Glutamatergic neuron (in vitro differentiated cells): ENCODE results near the gene GABBR1. TPM values are rescaled to one million over a fixed set of nuclear protein-coding genes. Genes with fewer than 3 reads are reported as not detected.

ENCODE experiments used
- DNase-seq: peaks from one replicate; pipeline ENCODE4 v3.0.0; 2022
- H3K27ac Mint-ChIP-seq: one replicate; pipeline ENCODE4 v1.8.0; 2020; ENCODE audit warnings: mild to moderate bottlenecking, mixed read lengths, inconsistent platforms; ENCODE audit not compliant: unreplicated experiment
- H3K27me3 Mint-ChIP-seq: one replicate; pipeline ENCODE4 v1.8.0; 2020; ENCODE audit warnings: mild to moderate bottlenecking, moderate library complexity, mixed read lengths, inconsistent platforms; ENCODE audit not compliant: unreplicated experiment
- H3K36me3 Mint-ChIP-seq: one replicate; pipeline ENCODE4 v1.8.0; 2020; ENCODE audit warnings: mild to moderate bottlenecking, mixed read lengths, inconsistent platforms; ENCODE audit not compliant: unreplicated experiment
- H3K4me1 Mint-ChIP-seq: one replicate; pipeline ENCODE4 v1.8.0; 2020; ENCODE audit warnings: mild to moderate bottlenecking, low read depth, mixed read lengths, inconsistent platforms; ENCODE audit not compliant: unreplicated experiment
- H3K4me3 Mint-ChIP-seq: one replicate; pipeline ENCODE4 v1.8.0; 2020; ENCODE audit warnings: mild to moderate bottlenecking, mixed read lengths, inconsistent platforms; ENCODE audit not compliant: unreplicated experiment
- H3K9me3 Mint-ChIP-seq: one replicate; pipeline ENCODE4 v1.8.0; 2020; ENCODE audit warnings: mild to moderate bottlenecking, moderate library complexity, mixed read lengths, inconsistent platforms; ENCODE audit not compliant: unreplicated experiment
- total RNA-seq: library from RNA; stranded (reverse); fragmentation: NEBNext Ultra II Directional; extraction: Animal tissue kit (Norgen Biotek cat#: 25700); gene quantifications from one replicate; pipeline ENCODE4 v1.2.1, GENCODE V29; 2021; ENCODE audit not compliant: unreplicated experiment
- TF ChIP-seq, protein P1 (sequence below): fragments of 200-600 bp; sonication (generic); IDR thresholded peaks from one replicate; pipeline ENCODE4 v1.5.0; 2021; ENCODE audit not compliant: partially characterized antibody, unreplicated experiment

GABBR1 gene
- total RNA-seq, 1 donor from 2014 or later: 158 TPM

DNA sequence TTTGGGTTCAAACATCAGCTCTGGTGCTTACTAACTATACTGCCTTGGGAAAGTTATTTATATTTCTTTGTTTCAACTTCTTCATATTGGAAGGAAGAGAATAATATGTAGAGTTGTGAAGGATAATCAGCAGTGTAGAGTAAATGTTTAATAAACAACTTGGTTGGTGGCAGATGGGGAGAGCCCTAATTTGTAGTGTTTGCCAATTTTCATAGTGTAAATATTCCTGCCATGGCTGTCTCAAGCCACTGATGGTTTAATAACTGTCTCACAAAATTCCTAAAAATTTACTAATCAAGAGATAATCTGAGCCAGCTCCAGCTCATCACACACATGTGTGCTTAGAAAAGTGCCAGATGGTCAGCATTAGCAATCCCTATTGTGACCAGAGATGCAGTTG, 48.2 kb downstream of the GABBR1 start, which contains the start of gene OR2H2:
TSS of gene OR2H2 (plus strand) at position 301 of the 400 bp plus-strand sequence. CDS start 2,824 bp downstream, outside the sequence.
- H3K9me3 Mint-ChIP-seq: peaks cover 2% of the 10 kb centered on the region
- no peak within 1 kb of the TSS for H3K27ac Mint-ChIP-seq
- H3K36me3 Mint-ChIP-seq: no peaks in the 10 kb centered on the region
- DNase-seq: no peak
- H3K4me1 Mint-ChIP-seq: no peaks in the 10 kb centered on the region
- TF ChIP-seq, protein P1, sequence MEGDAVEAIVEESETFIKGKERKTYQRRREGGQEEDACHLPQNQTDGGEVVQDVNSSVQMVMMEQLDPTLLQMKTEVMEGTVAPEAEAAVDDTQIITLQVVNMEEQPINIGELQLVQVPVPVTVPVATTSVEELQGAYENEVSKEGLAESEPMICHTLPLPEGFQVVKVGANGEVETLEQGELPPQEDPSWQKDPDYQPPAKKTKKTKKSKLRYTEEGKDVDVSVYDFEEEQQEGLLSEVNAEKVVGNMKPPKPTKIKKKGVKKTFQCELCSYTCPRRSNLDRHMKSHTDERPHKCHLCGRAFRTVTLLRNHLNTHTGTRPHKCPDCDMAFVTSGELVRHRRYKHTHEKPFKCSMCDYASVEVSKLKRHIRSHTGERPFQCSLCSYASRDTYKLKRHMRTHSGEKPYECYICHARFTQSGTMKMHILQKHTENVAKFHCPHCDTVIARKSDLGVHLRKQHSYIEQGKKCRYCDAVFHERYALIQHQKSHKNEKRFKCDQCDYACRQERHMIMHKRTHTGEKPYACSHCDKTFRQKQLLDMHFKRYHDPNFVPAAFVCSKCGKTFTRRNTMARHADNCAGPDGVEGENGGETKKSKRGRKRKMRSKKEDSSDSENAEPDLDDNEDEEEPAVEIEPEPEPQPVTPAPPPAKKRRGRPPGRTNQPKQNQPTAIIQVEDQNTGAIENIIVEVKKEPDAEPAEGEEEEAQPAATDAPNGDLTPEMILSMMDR: no peak
- no peaks in the 10 kb centered on the region for H3K27me3 Mint-ChIP-seq
- no peak within 1 kb of the TSS for H3K4me3 Mint-ChIP-seq

DNA sequence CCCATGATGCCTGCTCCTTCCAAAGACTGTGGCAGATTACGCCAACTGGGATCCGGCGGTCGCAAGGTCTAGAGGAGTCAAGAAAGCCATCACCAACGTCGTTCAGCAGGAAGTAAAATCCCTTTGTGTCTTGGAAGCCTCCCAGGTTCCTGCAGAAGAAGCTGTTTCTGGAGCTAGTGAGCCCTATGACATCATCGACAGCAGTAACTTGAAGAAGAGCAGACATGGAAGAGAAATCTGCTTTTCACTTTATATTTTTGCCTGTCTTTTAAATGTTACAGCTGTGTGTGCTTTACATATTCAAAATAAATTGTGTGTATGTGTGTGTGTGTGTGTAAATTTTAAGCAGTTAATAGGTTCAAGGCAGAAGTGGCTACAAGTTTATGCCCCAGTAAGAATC, 55.4 kb downstream of the GABBR1 start:
- H3K36me3 Mint-ChIP-seq: no peaks in the 10 kb centered on the region
- H3K27ac Mint-ChIP-seq: no peak overlapping the region
- H3K4me3 Mint-ChIP-seq: no peak overlapping the region
- no peaks in the 10 kb centered on the region for H3K27me3 Mint-ChIP-seq
- TF ChIP-seq, protein P1: no peak
- H3K4me1 Mint-ChIP-seq: no peaks in the 10 kb centered on the region
- no peak for DNase-seq
- peaks cover 2% of the 10 kb centered on the region for H3K9me3 Mint-ChIP-seq

DNA sequence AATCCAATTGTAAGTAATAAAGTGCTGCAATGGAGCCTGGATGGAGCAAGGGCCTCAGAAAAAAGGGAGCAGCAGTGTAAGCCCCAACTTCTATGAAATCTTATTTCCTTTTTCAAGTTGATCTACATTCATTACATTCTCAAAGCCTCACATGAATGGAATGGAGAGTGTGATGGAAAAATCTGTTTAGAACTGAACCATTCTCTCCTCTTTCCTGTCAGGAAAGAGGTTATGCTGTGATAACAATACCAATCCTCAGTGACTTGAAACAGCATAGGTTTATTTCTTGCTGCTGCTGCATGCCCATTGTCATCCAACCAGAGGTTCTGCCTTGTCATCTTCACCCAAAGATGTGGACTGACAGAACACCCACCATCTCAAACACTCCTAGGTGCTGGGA, 56.9 kb downstream of the GABBR1 start:
- DNase-seq: no peak
- Mint-ChIP-seq H3K4me1 (no peaks in the 10 kb centered on the region), H3K36me3 (no peaks in the 10 kb centered on the region), H3K4me3 (no peak overlapping the region), H3K27me3 (no peaks in the 10 kb centered on the region), H3K27ac (no peak overlapping the region), H3K9me3 (peaks cover 2% of the 10 kb centered on the region)
- TF ChIP-seq, protein P1: no peak

DNA sequence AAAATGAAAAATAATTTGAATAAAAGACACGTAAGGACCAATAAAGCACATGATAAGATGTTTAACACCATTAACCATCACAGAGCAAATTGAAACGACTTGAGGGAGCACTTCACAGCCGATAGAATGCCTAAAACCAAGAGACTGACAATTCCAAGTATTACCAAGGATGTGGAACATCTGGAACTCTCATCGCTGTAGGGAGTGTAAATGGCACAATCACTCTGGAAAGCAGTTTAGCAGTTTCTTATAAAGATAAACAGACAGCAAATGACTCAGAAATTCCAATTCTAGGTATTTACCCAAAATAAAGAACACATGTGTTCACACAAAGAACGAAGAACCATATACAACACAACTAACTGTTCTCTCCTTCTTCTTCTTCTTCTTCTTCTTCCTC, 65.0 kb downstream of the GABBR1 start:
- Mint-ChIP-seq H3K4me3 (no peak overlapping the region), H3K27ac (no peak overlapping the region), H3K36me3 (no peaks in the 10 kb centered on the region), H3K9me3 (no peaks in the 10 kb centered on the region), H3K27me3 (peaks cover 2% of the 10 kb centered on the region), H3K4me1 (no peaks in the 10 kb centered on the region)
- no peak for DNase-seq
- TF ChIP-seq, protein P1: no peak

DNA sequence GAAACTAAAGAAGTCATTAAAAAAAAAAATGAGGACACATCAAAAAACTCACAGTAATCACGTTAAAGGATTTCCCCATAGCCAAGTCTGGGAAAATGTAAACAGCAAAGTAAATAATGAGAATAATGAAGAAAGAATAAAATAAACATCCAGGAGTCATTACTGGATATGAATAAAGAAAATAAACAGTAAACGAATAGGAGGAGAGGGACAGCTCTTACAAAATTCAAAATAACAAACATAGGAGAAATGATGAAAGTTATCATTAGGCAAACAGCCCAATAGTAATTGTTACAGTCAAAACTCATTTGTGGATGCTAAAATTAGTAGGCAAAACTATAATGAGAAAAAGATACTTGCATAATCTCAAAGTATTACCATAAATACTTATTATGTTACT, 65.4 kb downstream of the GABBR1 start:
- TF ChIP-seq, protein P1: no peak
- no peaks in the 10 kb centered on the region for H3K4me1 Mint-ChIP-seq
- H3K36me3 Mint-ChIP-seq: no peaks in the 10 kb centered on the region
- DNase-seq: no peak
- H3K9me3 Mint-ChIP-seq: no peaks in the 10 kb centered on the region
- H3K27ac Mint-ChIP-seq: no peak overlapping the region
- peaks cover 2% of the 10 kb centered on the region for H3K27me3 Mint-ChIP-seq
- no peak overlapping the region for H3K4me3 Mint-ChIP-seq
